ENCODE data around the gene RAB3IP.
A peak's percentile ranks its signal among the peaks of the same experiment; 100 is the strongest.
"Not testable (repeated sequence)": the region's sequence is repeated elsewhere in the genome, so short reads cannot be mapped to it uniquely, and the experiment has no call there.

RAB3IP gene

DNA sequence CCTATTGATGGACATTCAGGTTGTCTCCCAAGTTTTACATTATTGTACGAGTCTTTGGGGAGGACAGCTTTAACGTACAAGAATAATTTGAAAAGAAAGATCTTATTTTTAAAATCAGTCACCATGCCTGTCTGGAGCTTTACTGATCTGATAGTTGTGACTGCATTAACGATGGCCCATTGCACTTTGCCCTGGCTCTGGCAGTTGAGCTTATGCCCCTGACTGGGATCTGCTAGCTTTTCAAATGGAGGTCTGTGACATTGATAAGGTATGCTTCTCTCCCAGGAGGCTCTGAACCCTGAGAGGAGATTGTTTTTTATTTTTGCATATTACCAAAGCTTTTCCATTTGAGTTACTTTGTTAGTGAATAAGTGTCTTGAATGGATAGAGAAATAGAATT lies 17.9 kb upstream of the RAB3IP start:
- Mint-ChIP-seq H3K4me1 (ENCODE audit: low read depth in 2 of 2) (no peaks in the 10 kb centered on the region), H3K9me3 (no peaks in the 10 kb centered on the region), H3K27me3 (peaks cover 19 to 39% of the 10 kb centered on the region in 2 donors), H3K27ac (no peak overlapping the region), H3K4me3 (no peak overlapping the region), H3K36me3 (ENCODE audit: insufficient read depth) (no peaks in the 10 kb centered on the region)
- ATAC-seq (replicated peaks) (no peak), DNase-seq (no peak)

DNA sequence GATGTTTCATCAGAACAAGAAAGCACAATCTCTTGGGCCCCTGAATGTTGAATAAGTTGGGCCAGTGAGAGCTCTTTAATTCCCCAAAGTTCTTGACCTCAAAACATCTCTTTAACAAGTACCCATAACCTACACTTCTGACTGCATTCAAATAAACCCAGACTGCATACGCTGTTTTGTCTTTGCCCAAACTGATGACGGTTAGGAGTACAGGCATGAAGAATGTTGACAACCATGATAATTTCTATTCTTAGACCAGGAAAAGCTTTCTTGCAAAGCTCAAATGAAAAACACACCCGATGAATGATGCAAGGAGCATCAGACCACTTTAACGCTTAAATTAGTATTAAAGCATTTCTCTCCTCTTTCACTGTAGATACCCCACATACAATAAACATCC lies 11.7 kb upstream of the RAB3IP start:
- peaks cover 9 to 20% of the 10 kb centered on the region in 2 donors for H3K27me3 Mint-ChIP-seq
- ATAC-seq (replicated peaks): no peak
- no peaks in the 10 kb centered on the region for H3K9me3 Mint-ChIP-seq
- H3K4me3 Mint-ChIP-seq: no peak overlapping the region
- DNase-seq: no peak
- H3K36me3 Mint-ChIP-seq (ENCODE audit: insufficient read depth): no peaks in the 10 kb centered on the region
- H3K4me1 Mint-ChIP-seq (ENCODE audit: low read depth in 2 of 2): no peaks in the 10 kb centered on the region
- H3K27ac Mint-ChIP-seq: no peak overlapping the region

DNA sequence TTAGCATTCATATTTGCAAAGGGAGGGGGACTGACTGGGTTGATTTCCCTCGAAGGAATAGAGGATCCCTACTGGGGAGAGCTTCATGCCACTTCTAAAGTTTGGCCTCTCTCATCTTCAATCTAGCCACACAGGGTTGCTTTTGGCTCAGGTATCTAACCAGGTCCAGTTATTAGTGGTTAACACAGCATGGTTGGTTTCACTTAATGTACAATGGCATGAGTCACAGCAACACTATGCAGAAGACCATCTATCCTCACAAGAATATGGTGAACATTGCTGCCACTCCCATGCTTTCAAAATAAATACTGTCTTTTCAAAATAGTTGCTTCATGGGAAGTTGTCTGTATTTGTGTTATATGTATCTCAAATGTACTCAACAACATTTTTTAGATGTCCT lies 6.6 kb upstream of the RAB3IP start:
- no peaks in the 10 kb centered on the region for H3K36me3 Mint-ChIP-seq (ENCODE audit: insufficient read depth)
- H3K4me1 Mint-ChIP-seq (ENCODE audit: low read depth in 2 of 2): no peaks in the 10 kb centered on the region
- ATAC-seq (replicated peaks) (no peak), DNase-seq (no peak)
- no peaks in the 10 kb centered on the region for H3K9me3 Mint-ChIP-seq
- H3K27me3 Mint-ChIP-seq: peaks cover 12 to 17% of the 10 kb centered on the region in 2 donors
- H3K27ac Mint-ChIP-seq: no peak overlapping the region
- no peak overlapping the region for H3K4me3 Mint-ChIP-seq

- Mint-ChIP-seq H3K36me3 (ENCODE audit: insufficient read depth) (no peaks in the 10 kb centered on the region), H3K4me3 (no peak overlapping the region), H3K27me3 (peaks cover 12 to 17% of the 10 kb centered on the region in 2 donors), H3K4me1 (ENCODE audit: low read depth in 2 of 2) (peaks cover 0 to 4% of the 10 kb centered on the region in 2 donors), H3K9me3 (no peaks in the 10 kb centered on the region), H3K27ac (no peak overlapping the region)
- ATAC-seq (replicated peaks) (no peak), DNase-seq (no peak)
These were observed 5.0 kb upstream of the RAB3IP start for GRCh38 chr12:69733638-69734037.

GRCh38 chr12:69739287-69740191 lies 879 bp downstream of the RAB3IP start:
- Mint-ChIP-seq H3K4me1 (ENCODE audit: low read depth in 2 of 2) (peaks cover 9 to 10% of the 10 kb centered on the region in 2 donors), H3K4me3 (peak overlapping the region; percentile 71 to 74), H3K36me3 (ENCODE audit: insufficient read depth) (no peaks in the 10 kb centered on the region), H3K27ac (peak overlapping the region in 1 of 2 donors; percentile 62), H3K27me3 (peaks cover 0 to 1% of the 10 kb centered on the region in 2 donors), H3K9me3 (no peaks in the 10 kb centered on the region)
- ATAC-seq (replicated peaks): peak; percentile 46
- peak; percentile 50 to 55 (median 55) for DNase-seq

- Mint-ChIP-seq H3K4me1 (ENCODE audit: low read depth in 2 of 2) (peaks cover 6 to 9% of the 10 kb centered on the region in 2 donors), H3K27me3 (no peaks in the 10 kb centered on the region), H3K36me3 (ENCODE audit: insufficient read depth) (no peaks in the 10 kb centered on the region), H3K27ac (no peak overlapping the region), H3K9me3 (no peaks in the 10 kb centered on the region), H3K4me3 (no peak overlapping the region)
- DNase-seq (no peak), ATAC-seq (replicated peaks) (no peak)
These were observed 5.4 kb downstream of the RAB3IP start for GRCh38 chr12:69744109-69744508.

GRCh38 chr12:69751476-69751875 lies 12.8 kb downstream of the RAB3IP start:
- H3K36me3 Mint-ChIP-seq (ENCODE audit: insufficient read depth): no peaks in the 10 kb centered on the region
- no peak overlapping the region for H3K27ac Mint-ChIP-seq
- peaks cover 3 to 8% of the 10 kb centered on the region in 2 donors for H3K4me1 Mint-ChIP-seq (ENCODE audit: low read depth in 2 of 2)
- no peaks in the 10 kb centered on the region for H3K27me3 Mint-ChIP-seq
- ATAC-seq (replicated peaks): no peak
- no peaks in the 10 kb centered on the region for H3K9me3 Mint-ChIP-seq
- no peak overlapping the region for H3K4me3 Mint-ChIP-seq
- DNase-seq: no peak

DNA sequence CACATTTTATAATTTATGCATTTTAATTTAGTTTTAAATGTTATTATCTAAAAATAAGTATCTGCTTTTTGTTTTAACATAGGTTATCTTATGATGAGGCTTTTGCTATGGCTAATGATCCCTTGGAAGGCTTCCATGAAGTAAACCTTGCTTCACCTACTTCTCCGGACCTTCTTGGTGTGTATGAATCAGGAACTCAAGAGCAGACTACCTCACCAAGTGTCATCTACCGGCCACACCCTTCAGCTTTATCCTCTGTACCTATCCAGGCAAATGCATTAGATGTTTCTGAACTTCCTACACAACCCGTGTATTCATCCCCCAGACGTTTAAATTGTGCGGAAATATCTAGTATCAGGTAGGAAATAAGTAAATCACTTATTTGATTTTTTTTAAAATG lies 16.6 kb downstream of the RAB3IP start:
- Mint-ChIP-seq H3K4me3 (no peak overlapping the region), H3K27me3 (no peaks in the 10 kb centered on the region), H3K27ac (no peak overlapping the region), H3K36me3 (ENCODE audit: insufficient read depth) (no peaks in the 10 kb centered on the region), H3K9me3 (no peaks in the 10 kb centered on the region), H3K4me1 (ENCODE audit: low read depth in 2 of 2) (peaks cover 2 to 4% of the 10 kb centered on the region in 2 donors)
- ATAC-seq (replicated peaks) (no peak), DNase-seq (no peak)

GRCh38 chr12:69756088-69756755 lies 17.6 kb downstream of the RAB3IP start:
- ATAC-seq (replicated peaks) (no peak), DNase-seq (no peak)
- Mint-ChIP-seq H3K27ac (no peak overlapping the region), H3K4me1 (ENCODE audit: low read depth in 2 of 2) (no peaks in the 10 kb centered on the region), H3K36me3 (ENCODE audit: insufficient read depth) (no peaks in the 10 kb centered on the region), H3K9me3 (no peaks in the 10 kb centered on the region), H3K27me3 (no peaks in the 10 kb centered on the region), H3K4me3 (no peak overlapping the region)

GRCh38 chr12:69758105-69758504 lies 19.4 kb downstream of the RAB3IP start:
- Mint-ChIP-seq H3K9me3 (no peaks in the 10 kb centered on the region), H3K27me3 (no peaks in the 10 kb centered on the region), H3K4me1 (ENCODE audit: low read depth in 2 of 2) (no peaks in the 10 kb centered on the region), H3K27ac (no peak overlapping the region), H3K4me3 (no peak overlapping the region), H3K36me3 (ENCODE audit: insufficient read depth) (peaks cover 4% of the 10 kb centered on the region)
- DNase-seq: no peak
- no peak for ATAC-seq (replicated peaks)

DNA sequence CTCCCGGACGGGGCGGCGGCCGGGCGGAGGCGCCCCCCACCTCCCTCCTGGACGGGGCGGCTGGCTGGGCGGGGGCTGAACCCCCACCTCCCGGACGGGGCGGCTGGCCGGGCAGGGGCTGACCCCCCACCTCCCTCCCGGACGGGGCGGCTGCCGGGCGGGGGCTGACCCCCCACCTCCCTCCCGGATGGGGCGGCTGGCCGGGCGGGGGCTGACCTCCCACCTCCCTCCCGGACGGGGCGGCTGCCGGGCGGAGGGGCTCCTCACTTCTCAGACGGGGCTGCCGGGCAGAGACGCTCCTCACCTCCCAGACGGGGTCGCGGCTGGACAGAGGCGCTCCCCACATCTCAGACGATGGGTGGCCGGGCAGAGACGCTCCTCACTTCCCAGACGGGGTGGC lies 20.9 kb downstream of the RAB3IP start:
- H3K27ac Mint-ChIP-seq; H3K27me3 Mint-ChIP-seq; H3K4me3 Mint-ChIP-seq; ATAC-seq (replicated peaks); H3K4me1 Mint-ChIP-seq (ENCODE audit: low read depth in 2 of 2); H3K36me3 Mint-ChIP-seq (ENCODE audit: insufficient read depth); H3K9me3 Mint-ChIP-seq; DNase-seq: not testable (repeated sequence)

GRCh38 chr12:69765515-69765914 lies 26.9 kb downstream of the RAB3IP start:
- ATAC-seq (replicated peaks): no peak
- H3K4me3 Mint-ChIP-seq: no peak overlapping the region
- peaks cover 14% of the 10 kb centered on the region for H3K36me3 Mint-ChIP-seq (ENCODE audit: insufficient read depth)
- H3K4me1 Mint-ChIP-seq (ENCODE audit: low read depth in 2 of 2): peaks cover 0 to 3% of the 10 kb centered on the region in 2 donors
- H3K27me3 Mint-ChIP-seq: no peaks in the 10 kb centered on the region
- no peak for DNase-seq
- peaks cover 11 to 18% of the 10 kb centered on the region in 2 donors for H3K9me3 Mint-ChIP-seq
- no peak overlapping the region for H3K27ac Mint-ChIP-seq

DNA sequence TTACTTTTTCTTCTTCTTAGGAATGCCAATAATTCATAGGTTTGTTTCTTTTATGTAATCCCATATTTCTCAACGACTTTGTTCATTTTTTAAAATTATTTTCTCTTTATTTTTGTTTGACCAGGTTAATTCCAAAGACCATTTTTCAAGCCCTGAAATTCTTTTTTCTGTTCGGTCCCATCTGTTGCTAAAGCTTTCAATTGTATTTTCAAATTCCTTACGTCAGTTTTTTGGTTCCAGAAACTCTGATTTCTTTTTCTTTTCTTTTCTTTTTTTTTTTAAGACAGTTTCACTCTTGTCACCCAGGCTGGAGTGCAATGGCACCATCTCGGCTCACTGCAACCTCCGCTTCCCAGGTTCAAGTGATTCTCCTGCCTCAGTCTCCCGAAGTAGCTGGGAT lies 27.6 kb downstream of the RAB3IP start:
- H3K9me3 Mint-ChIP-seq: peaks cover 14 to 25% of the 10 kb centered on the region in 2 donors
- ATAC-seq (replicated peaks): no peak
- H3K4me3 Mint-ChIP-seq: no peak overlapping the region
- H3K27ac Mint-ChIP-seq: no peak overlapping the region
- H3K27me3 Mint-ChIP-seq: no peaks in the 10 kb centered on the region
- no peak for DNase-seq
- peaks cover 14% of the 10 kb centered on the region for H3K36me3 Mint-ChIP-seq (ENCODE audit: insufficient read depth)
- peaks cover 0 to 3% of the 10 kb centered on the region in 2 donors for H3K4me1 Mint-ChIP-seq (ENCODE audit: low read depth in 2 of 2)

GRCh38 chr12:69779928-69780327 lies 41.3 kb downstream of the RAB3IP start:
- H3K9me3 Mint-ChIP-seq: peaks cover 0 to 14% of the 10 kb centered on the region in 2 donors
- no peaks in the 10 kb centered on the region for H3K36me3 Mint-ChIP-seq (ENCODE audit: insufficient read depth)
- peaks cover 4% of the 10 kb centered on the region in 2 donors for H3K4me1 Mint-ChIP-seq (ENCODE audit: low read depth in 2 of 2)
- no peak for DNase-seq
- no peak for ATAC-seq (replicated peaks)
- H3K27me3 Mint-ChIP-seq: no peaks in the 10 kb centered on the region
- H3K27ac Mint-ChIP-seq: no peak overlapping the region
- no peak overlapping the region for H3K4me3 Mint-ChIP-seq
